Measurements from ENCODE around the gene ZNF496. TPM values are rescaled to one million over a fixed set of nuclear protein-coding genes. Genes with fewer than 3 reads are reported as not detected.

Gene ZNF496
- total RNA-seq, 1 donor from 2014 or later = 39.0 TPM

DNA sequence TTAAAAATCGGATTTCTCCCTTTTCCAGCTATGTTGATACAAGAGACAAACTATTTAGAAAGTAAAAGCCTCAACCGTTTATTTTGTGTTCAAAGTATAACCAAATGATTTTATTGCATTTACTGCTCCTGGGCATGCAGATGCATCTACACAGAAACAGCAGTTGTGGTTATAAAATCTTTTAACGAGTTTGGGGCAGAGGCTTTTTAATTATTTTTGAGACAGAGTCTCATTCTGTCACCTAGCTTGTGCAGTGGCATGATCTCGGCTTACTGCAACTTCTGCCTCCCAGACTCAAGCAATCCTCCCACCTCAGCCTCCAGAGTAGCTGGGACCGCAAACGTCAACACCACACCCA lies 33.6 kb downstream of the ZNF496 start:
- Histone ChIP-seq H3K9me3 (no peaks in the 10 kb centered on the region), H3K27ac (no peak overlapping the region), H3K4me3 (no peak overlapping the region), H3K4me1 (no peaks in the 10 kb centered on the region), H3K27me3 (no peaks in the 10 kb centered on the region), H3K36me3 (peaks cover 0 to 27% of the 10 kb centered on the region in 2 donors)
- no peak for TF ChIP-seq POLR2AphosphoS5 (IDR thresholded peaks at IDR 0.05; ENCODE audit: insufficient read depth in 1 of 2, low read depth in 1 of 2)
- TF ChIP-seq POLR2A (IDR thresholded peaks at IDR 0.05) = no peak
- DNase-seq (ENCODE audit: extremely low spot score in 2 of 2) = no peak
- intact Hi-C loops (cut with DNase I) = no loop called here

DNA sequence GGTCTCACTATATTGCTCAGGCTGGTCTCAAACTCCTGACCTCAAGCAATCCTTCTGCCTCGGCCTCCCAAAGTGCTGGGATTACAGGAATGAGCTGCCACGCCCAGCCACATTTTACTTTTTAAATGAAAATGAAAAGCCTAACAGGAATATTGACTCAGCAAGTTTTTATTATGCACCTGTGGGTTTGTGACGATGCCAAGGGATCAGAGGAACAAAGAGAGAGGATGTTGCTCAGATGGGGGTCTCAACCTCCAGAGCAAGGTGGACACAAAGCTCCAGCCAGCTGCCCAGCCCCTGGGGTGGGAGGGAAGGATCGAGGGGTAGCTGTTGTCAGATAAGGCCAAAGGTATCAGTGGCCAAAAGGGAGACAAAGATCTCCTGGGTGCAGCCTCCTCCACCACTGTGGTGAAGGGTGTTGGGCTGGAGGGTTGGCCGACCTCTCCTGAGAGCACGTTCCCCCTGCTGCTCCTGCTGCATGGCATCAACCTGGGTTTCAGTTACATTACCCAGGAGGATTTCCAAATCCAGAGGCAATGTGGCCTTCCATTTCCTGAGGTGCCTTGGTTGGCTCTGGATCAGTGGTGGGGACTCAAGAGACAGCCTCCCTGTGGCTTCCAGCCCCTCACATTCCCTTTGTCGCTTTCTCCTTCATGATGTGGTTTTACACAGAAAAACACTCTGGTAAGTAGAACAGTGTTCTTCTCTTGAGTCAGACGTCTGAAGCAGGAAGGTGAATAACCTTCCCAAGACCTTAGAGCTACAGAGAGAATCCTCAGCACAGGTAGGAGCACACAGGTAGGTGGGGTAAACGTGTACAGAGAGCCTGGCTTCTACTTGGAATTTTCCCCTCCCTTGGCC lies 34.2 kb downstream of the ZNF496 start:
- intact Hi-C loops (cut with DNase I) = no loop called here
- Histone ChIP-seq H3K27me3 (no peaks in the 10 kb centered on the region), H3K4me3 (no peak overlapping the region), H3K4me1 (no peaks in the 10 kb centered on the region), H3K36me3 (peaks cover 0 to 23% of the 10 kb centered on the region in 2 donors), H3K27ac (no peak overlapping the region), H3K9me3 (no peaks in the 10 kb centered on the region)
- TF ChIP-seq POLR2A (IDR thresholded peaks at IDR 0.05) (no peak), POLR2AphosphoS5 (IDR thresholded peaks at IDR 0.05; ENCODE audit: insufficient read depth in 1 of 2, low read depth in 1 of 2) (no peak)
- TF ChIP-seq, protein P1, sequence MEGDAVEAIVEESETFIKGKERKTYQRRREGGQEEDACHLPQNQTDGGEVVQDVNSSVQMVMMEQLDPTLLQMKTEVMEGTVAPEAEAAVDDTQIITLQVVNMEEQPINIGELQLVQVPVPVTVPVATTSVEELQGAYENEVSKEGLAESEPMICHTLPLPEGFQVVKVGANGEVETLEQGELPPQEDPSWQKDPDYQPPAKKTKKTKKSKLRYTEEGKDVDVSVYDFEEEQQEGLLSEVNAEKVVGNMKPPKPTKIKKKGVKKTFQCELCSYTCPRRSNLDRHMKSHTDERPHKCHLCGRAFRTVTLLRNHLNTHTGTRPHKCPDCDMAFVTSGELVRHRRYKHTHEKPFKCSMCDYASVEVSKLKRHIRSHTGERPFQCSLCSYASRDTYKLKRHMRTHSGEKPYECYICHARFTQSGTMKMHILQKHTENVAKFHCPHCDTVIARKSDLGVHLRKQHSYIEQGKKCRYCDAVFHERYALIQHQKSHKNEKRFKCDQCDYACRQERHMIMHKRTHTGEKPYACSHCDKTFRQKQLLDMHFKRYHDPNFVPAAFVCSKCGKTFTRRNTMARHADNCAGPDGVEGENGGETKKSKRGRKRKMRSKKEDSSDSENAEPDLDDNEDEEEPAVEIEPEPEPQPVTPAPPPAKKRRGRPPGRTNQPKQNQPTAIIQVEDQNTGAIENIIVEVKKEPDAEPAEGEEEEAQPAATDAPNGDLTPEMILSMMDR (IDR thresholded peaks at IDR 0.05) = no peak
- no peak for DNase-seq (ENCODE audit: extremely low spot score in 2 of 2)

DNA sequence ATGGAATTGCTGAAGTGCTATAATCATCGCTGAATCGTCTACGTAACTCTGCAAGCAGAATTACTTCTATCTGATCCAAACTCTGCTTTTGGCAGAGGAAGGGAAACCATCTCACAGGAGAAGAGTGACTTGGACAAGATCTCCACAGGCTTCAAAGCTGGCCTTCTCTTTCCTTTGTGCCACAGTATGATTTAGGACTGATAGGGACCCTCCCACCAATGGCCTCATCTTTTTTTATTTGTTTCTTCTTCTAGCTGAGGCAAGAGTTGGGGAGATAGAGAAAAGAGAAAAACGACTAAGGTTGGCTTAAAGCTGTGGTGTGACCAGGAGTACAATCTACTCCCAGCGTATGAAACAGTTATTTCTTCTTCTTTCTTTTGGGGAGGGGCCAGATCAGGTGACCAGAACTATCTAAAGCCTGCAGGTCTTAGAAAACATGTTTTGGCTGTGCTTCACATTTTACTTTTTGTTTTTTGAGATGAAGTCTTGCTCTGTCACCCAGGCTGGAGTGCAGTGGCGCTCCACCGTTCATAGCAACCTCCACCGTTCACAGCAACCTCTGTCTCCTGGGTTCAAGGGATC lies 35.0 kb downstream of the ZNF496 start:
- intact Hi-C loops (cut with DNase I) = no loop called here
- H3K4me1 ChIP-seq = no peaks in the 10 kb centered on the region
- no peak overlapping the region for H3K4me3 ChIP-seq
- peaks cover 0 to 23% of the 10 kb centered on the region in 2 donors for H3K36me3 ChIP-seq
- DNase-seq (ENCODE audit: extremely low spot score in 2 of 2) = no peak
- no peaks in the 10 kb centered on the region for H3K27me3 ChIP-seq
- no peak overlapping the region for H3K27ac ChIP-seq
- TF ChIP-seq, protein P1 (IDR thresholded peaks at IDR 0.05) = no peak
- TF ChIP-seq POLR2A (IDR thresholded peaks at IDR 0.05) (no peak), POLR2AphosphoS5 (IDR thresholded peaks at IDR 0.05; ENCODE audit: insufficient read depth in 1 of 2, low read depth in 1 of 2) (no peak)
- H3K9me3 ChIP-seq = no peaks in the 10 kb centered on the region

DNA sequence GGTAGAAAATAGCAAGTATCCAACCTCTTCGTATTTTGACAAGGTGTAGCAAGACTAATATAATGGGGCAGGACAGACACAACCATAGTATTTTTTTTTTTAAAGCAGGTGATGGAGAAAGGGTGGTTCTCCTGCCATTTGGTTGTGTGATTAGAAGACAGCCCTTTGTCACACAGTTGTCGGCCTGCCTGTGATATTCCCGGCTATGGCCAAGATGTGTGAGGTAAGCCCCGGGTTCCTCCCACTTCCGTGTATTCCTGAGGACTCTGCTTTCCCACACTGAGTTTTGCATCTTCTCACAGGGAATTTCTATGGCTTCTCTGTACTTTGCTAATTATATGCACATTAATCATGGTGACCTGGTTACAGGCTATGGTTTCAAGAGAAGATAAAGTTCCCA lies 35.9 kb downstream of the ZNF496 start:
- DNase-seq (ENCODE audit: extremely low spot score in 2 of 2) = no peak
- no peak overlapping the region for H3K4me3 ChIP-seq
- no peak overlapping the region for H3K27ac ChIP-seq
- no peaks in the 10 kb centered on the region for H3K9me3 ChIP-seq
- H3K27me3 ChIP-seq = no peaks in the 10 kb centered on the region
- intact Hi-C loops (cut with DNase I) = no loop called here
- H3K36me3 ChIP-seq = peaks cover 0 to 14% of the 10 kb centered on the region in 2 donors
- H3K4me1 ChIP-seq = no peaks in the 10 kb centered on the region
- no peak for TF ChIP-seq POLR2AphosphoS5 (IDR thresholded peaks at IDR 0.05; ENCODE audit: insufficient read depth in 1 of 2, low read depth in 1 of 2)
- TF ChIP-seq, protein P1 (IDR thresholded peaks at IDR 0.05) = no peak

DNA sequence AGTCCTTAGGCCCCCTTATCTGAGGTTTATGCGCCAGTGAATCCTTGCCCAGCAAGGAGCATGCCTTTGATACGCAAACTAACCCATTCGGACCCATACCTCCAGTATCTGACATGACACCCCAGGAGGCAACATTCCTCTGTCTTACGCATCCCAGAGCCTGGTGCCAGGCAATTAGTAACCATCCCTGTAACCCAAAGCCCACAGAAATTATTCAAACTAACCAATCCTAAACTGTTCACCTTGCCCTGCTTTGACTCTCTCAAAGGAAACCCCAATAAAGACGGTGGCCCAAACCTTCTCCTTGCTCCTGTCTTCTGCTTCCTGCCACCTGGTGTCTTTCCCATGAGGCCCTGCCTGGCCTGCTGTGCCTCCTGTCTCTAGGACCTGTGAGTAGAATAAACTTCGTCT lies 36.4 kb downstream of the ZNF496 start:
- H3K27me3 ChIP-seq = no peaks in the 10 kb centered on the region
- H3K27ac ChIP-seq = no peak overlapping the region
- intact Hi-C loops (cut with DNase I) = no loop called here
- H3K4me3 ChIP-seq = no peak overlapping the region
- no peaks in the 10 kb centered on the region for H3K9me3 ChIP-seq
- no peak for DNase-seq (ENCODE audit: extremely low spot score in 2 of 2)
- peaks cover 0 to 10% of the 10 kb centered on the region in 2 donors for H3K36me3 ChIP-seq
- no peak for TF ChIP-seq POLR2A (IDR thresholded peaks at IDR 0.05)
- no peaks in the 10 kb centered on the region for H3K4me1 ChIP-seq

DNA sequence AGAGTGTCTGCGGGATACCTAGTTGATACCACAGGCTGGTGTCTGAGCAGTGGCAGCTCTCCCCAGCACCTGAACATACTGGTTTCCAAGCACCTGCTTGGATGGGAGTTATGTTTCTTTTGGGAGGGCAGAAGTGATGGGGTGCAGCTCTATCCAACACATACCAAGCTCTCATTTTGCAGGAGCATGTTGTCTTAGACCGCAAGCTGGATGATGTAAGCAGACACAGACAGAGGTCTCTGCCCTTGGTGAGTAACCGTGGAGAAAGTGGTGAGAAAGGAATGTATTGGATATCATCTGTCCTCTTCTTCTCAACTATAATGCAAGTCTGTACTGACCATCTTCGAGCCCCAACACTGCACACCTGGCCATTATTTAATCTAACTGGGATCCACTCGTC lies 37.4 kb downstream of the ZNF496 start:
- Histone ChIP-seq H3K4me3 (no peak overlapping the region), H3K27ac (no peak overlapping the region), H3K27me3 (no peaks in the 10 kb centered on the region), H3K9me3 (no peaks in the 10 kb centered on the region), H3K36me3 (no peaks in the 10 kb centered on the region), H3K4me1 (no peaks in the 10 kb centered on the region)
- no peak for DNase-seq (ENCODE audit: extremely low spot score in 2 of 2)
- TF ChIP-seq POLR2A (IDR thresholded peaks at IDR 0.05) (no peak), POLR2AphosphoS5 (IDR thresholded peaks at IDR 0.05; ENCODE audit: insufficient read depth in 1 of 2, low read depth in 1 of 2) (no peak)
- TF ChIP-seq, protein P1 (IDR thresholded peaks at IDR 0.05) = no peak
- intact Hi-C loops (cut with DNase I) = no loop called here
